GM12891 (cell line): ENCODE data around the gene KCTD14.

Experiments used
- POLR2A ChIP-seq: IDR thresholded peaks from 2 replicates; pipeline ENCODE4 v1.6.1; 2011; ENCODE audit warnings: low read depth, low read length, control low read depth
- SPI1 ChIP-seq: IDR thresholded peaks from 2 replicates; pipeline ENCODE4 v1.6.1; 2011; ENCODE audit warnings: low read depth, low read length, control low read depth

GRCh38 chr11:78041843-78042440 lies 18.9 kb upstream of the KCTD14 start:
- TF ChIP-seq POLR2A (no peak), SPI1 (no peak)
